H9 (cell line): ENCODE data around the gene CDKAL1. TPM values are rescaled to one million over a fixed set of nuclear protein-coding genes. Genes with fewer than 3 reads are reported as not detected.

ENCODE experiments used
- DNase-seq: peaks from one replicate; pipeline ENCODE4 v3.0.0-alpha.2; 2017
- H2AFZ ChIP-seq: one replicate; pipeline ENCODE4 v1.6.1; 2013; ENCODE audit warnings: mild to moderate bottlenecking, low read length, control low read depth, moderate library complexity
- H2AK5ac ChIP-seq: 2 replicates; pipeline ENCODE4 v1.6.1; 2013; ENCODE audit warnings: low read length, control low read depth, mixed read lengths; ENCODE audit not compliant: insufficient read length
- H2BK120ac ChIP-seq: one replicate; pipeline ENCODE4 v1.6.1; 2013; ENCODE audit warnings: low read depth, mild to moderate bottlenecking, low read length, control low read depth, inconsistent platforms; ENCODE audit not compliant: poor library complexity, severe bottlenecking
- H2BK12ac ChIP-seq: 2 replicates; pipeline ENCODE4 v1.6.1; 2013; ENCODE audit warnings: low read length, control low read depth, mixed read lengths, low read depth; ENCODE audit not compliant: insufficient read length
- H2BK15ac ChIP-seq: 2 replicates; pipeline ENCODE4 v1.6.1; 2013; ENCODE audit warnings: low read depth, low read length, control low read depth
- H2BK20ac ChIP-seq: one replicate; pipeline ENCODE4 v1.6.1; 2013; ENCODE audit warnings: low read depth, mild to moderate bottlenecking, low read length, control low read depth, inconsistent platforms; ENCODE audit not compliant: poor library complexity, severe bottlenecking
- H2BK5ac ChIP-seq: 2 replicates; pipeline ENCODE4 v1.6.1; 2013; ENCODE audit warnings: low read length, control low read depth, mixed read lengths; ENCODE audit not compliant: insufficient read length
- H3K14ac ChIP-seq: 2 replicates; pipeline ENCODE4 v1.6.1; 2013; ENCODE audit warnings: low read length, control low read depth; ENCODE audit not compliant: insufficient read depth
- H3K18ac ChIP-seq: 2 replicates; pipeline ENCODE4 v1.6.1; 2013; ENCODE audit warnings: low read depth, mild to moderate bottlenecking, mixed read lengths, low read length, control low read depth; ENCODE audit not compliant: insufficient read length
- H3K23ac ChIP-seq: 2 replicates; pipeline ENCODE4 v1.6.1; 2013; ENCODE audit warnings: low read length, control low read depth, mixed read lengths, low read depth; ENCODE audit not compliant: insufficient read length
- H3K23me2 ChIP-seq: 2 replicates; pipeline ENCODE4 v1.6.1; 2013; ENCODE audit warnings: low read depth, mild to moderate bottlenecking, mixed read lengths, low read length, control low read depth; ENCODE audit not compliant: insufficient read length, poor library complexity, severe bottlenecking
- H3K27ac ChIP-seq: 2 replicates; pipeline ENCODE4 v1.5.1; 2013; ENCODE audit warnings: low read length, control low read depth, mixed read lengths, low read depth; ENCODE audit not compliant: insufficient read length
- H3K27me3 ChIP-seq: 2 replicates; pipeline ENCODE4 v1.6.1; 2013; ENCODE audit warnings: low read length, control low read depth, inconsistent platforms; ENCODE audit not compliant: insufficient read depth
- H3K4ac ChIP-seq: 2 replicates; pipeline ENCODE4 v1.6.1; 2013; ENCODE audit warnings: low read depth, mild to moderate bottlenecking, control low read depth, inconsistent platforms, low read length, moderate library complexity
- H3K4me1 ChIP-seq: 2 replicates; pipeline ENCODE4 v1.6.1; 2013; ENCODE audit warnings: low read length, control low read depth, inconsistent platforms; ENCODE audit not compliant: insufficient read depth
- H3K4me2 ChIP-seq: 2 replicates; pipeline ENCODE4 v1.6.1; 2013; ENCODE audit warnings: low read length, control low read depth, mixed read lengths; ENCODE audit not compliant: insufficient read length, insufficient read depth
- H3K56ac ChIP-seq: 2 replicates; pipeline ENCODE4 v1.6.1; 2013; ENCODE audit warnings: low read depth, mild to moderate bottlenecking, mixed read lengths, low read length, control low read depth; ENCODE audit not compliant: insufficient read length
- H3K79me1 ChIP-seq: 2 replicates; pipeline ENCODE4 v1.6.1; 2013; ENCODE audit warnings: low read depth, mild to moderate bottlenecking, moderate library complexity, low read length, control low read depth, inconsistent platforms; ENCODE audit not compliant: insufficient read depth, poor library complexity, severe bottlenecking
- H3K79me2 ChIP-seq: 2 replicates; pipeline ENCODE4 v1.6.1; 2013; ENCODE audit warnings: low read length, control low read depth, inconsistent platforms; ENCODE audit not compliant: insufficient read depth
- H3K9ac ChIP-seq: 2 replicates; pipeline ENCODE4 v1.6.1; 2013; ENCODE audit warnings: low read length, control low read depth, mixed read lengths; ENCODE audit not compliant: insufficient read length; ENCODE audit errors: extremely low read depth
- H3K9me3 ChIP-seq: one replicate; pipeline ENCODE4 v1.6.1; 2013; ENCODE audit warnings: low read depth, low read length, inconsistent platforms; ENCODE audit not compliant: control insufficient read depth
- H3T11ph ChIP-seq: one replicate; pipeline ENCODE4 v1.6.1; 2013; ENCODE audit warnings: mild to moderate bottlenecking, low read length, control low read depth, inconsistent platforms
- H4K20me1 ChIP-seq: one replicate; pipeline ENCODE4 v1.6.1; 2013; ENCODE audit not compliant: control insufficient read depth, insufficient read length, insufficient read depth
- H4K5ac ChIP-seq: 2 replicates; pipeline ENCODE4 v1.6.1; 2013; ENCODE audit warnings: low read depth, mild to moderate bottlenecking, mixed read lengths, low read length, control low read depth; ENCODE audit not compliant: insufficient read length
- H4K8ac ChIP-seq: replicated peaks from 2 replicates; pipeline ENCODE4 v1.6.1; 2013; ENCODE audit warnings: low read length, control low read depth, mixed read lengths, low read depth; ENCODE audit not compliant: insufficient read length
- H4K91ac ChIP-seq: 2 replicates; pipeline ENCODE4 v1.6.1; 2013; ENCODE audit warnings: low read depth, mild to moderate bottlenecking, moderate library complexity, mixed read lengths, low read length, control low read depth; ENCODE audit not compliant: insufficient read length
- H3K27ac Mint-ChIP-seq, 3 experiments: 2 replicates in 2 of 3; 3 replicates in 1 of 3; pipeline ENCODE4 v1.8.0; 2020 to 2021; ENCODE audit warnings: mixed read lengths in 3 of 3, mild to moderate bottlenecking in 1 of 3, moderate library complexity in 1 of 3
- H3K27me3 Mint-ChIP-seq: 2 replicates; pipeline ENCODE4 v1.8.0; 2021; ENCODE audit warnings: low read depth, mild to moderate bottlenecking, moderate library complexity, mixed read lengths
- H3K36me3 Mint-ChIP-seq, 3 experiments: 2 replicates in 2 of 3; 3 replicates in 1 of 3; pipeline ENCODE4 v1.8.0; 2020 to 2021; ENCODE audit warnings: low read depth in 3 of 3, mixed read lengths in 3 of 3; ENCODE audit not compliant: insufficient read depth in 1 of 3
- H3K4me1 Mint-ChIP-seq, 2 experiments: 2 replicates each; pipeline ENCODE4 v1.8.0; 2020; ENCODE audit warnings: mixed read lengths in 2 of 2
- H3K4me3 Mint-ChIP-seq, 2 experiments: 2 replicates in 1 of 2; 3 replicates in 1 of 2; pipeline ENCODE4 v1.8.0; 2020 to 2021; ENCODE audit warnings: mild to moderate bottlenecking in 2 of 2, mixed read lengths in 2 of 2, moderate library complexity in 1 of 2
- H3K9me3 Mint-ChIP-seq, 2 experiments: 2 replicates in 1 of 2; 3 replicates in 1 of 2; pipeline ENCODE4 v1.8.0; 2020; ENCODE audit warnings: mild to moderate bottlenecking in 2 of 2, mixed read lengths in 2 of 2, moderate library complexity in 1 of 2
- WGBS: extraction: QIAGEN DNeasy Blood & Tissue Kit; methylation state at CpG from one replicate; pipeline ENCODE4 v1.1.7; 2013; ENCODE audit warnings: missing lambda C conversion rate, low lambda C conversion rate, mixed read lengths; ENCODE audit not compliant: insufficient read length; ENCODE audit errors: extremely low coverage; 5-methylcytosine and 5-hydroxymethylcytosine counted together
- total RNA-seq: library from RNA; stranded (reverse); gene quantifications from 2 replicates; pipeline ENCODE4 v1.2.1, GENCODE V29; 2021
- TF ChIP-seq, protein P1 (sequence below): fragments of 200-600 bp; sonication (generic); conservative IDR thresholded peaks from 3 replicates; pipeline ENCODE4 v1.8.0; 2021; ENCODE audit warnings: antibody characterized with exemption, mild to moderate bottlenecking

The CDKAL1 gene
- total RNA-seq, 1 experiment from 2014 or later: 23.0 TPM

DNA sequence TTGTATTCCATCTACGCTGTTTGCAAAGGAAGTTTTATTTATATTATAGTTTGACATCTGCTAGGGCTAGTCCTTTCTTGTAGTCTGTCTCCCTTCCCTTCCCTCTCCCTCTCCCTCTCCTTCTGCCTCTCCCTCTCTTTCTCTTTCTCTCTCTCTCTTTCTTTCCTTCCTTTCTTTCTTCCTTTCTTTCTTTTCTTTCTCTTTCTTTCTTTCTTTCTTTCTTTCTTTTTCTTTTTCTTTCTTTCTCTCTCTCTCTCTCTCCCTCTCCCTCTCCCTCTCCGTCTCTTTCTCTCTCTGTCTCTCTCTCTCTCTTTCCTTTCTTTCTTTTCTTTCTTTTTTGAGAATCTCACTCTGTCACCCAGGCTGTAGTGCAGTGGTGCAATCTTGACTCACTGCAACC lies 137.8 kb downstream of the CDKAL1 start:
- Histone ChIP-seq H2AFZ (no peak overlapping the region), H3K18ac (no peak overlapping the region), H2BK20ac (no peak overlapping the region), H3K27me3 (no peaks in the 10 kb centered on the region), H3K23ac (no peak overlapping the region), H2BK15ac (no peak overlapping the region), H4K8ac (no peak overlapping the region), H3K9ac (no peak overlapping the region), H3K4me1 (no peaks in the 10 kb centered on the region; the same call in 1 of the 2 replicates), H3K4ac (no peak overlapping the region), H2BK5ac (no peak overlapping the region), H3K79me2 (no peaks in the 10 kb centered on the region), H2BK12ac (no peak overlapping the region), H3K4me2 (no peak overlapping the region), H2BK120ac (no peak overlapping the region), H3K9me3 (no peaks in the 10 kb centered on the region), H4K5ac (no peak overlapping the region), H3K79me1 (no peaks in the 10 kb centered on the region), H3K23me2 (no peaks in the 10 kb centered on the region), H2AK5ac (no peak overlapping the region), H4K91ac (no peak overlapping the region), H3T11ph (no peak overlapping the region), H3K27ac (no peak overlapping the region), H4K20me1 (no peaks in the 10 kb centered on the region), H3K56ac (no peak overlapping the region), H3K14ac (no peak overlapping the region)
- no peak overlapping the region for H3K4me3 Mint-ChIP-seq
- no CpG with 5 or more reads among the region's 2 CpGs for WGBS
- no peaks in the 10 kb centered on the region; a peak in 1 of 5 replicates for H3K9me3 Mint-ChIP-seq
- peak overlapping the region in 2 of 3 experiments; percentile 71 to 74; a peak in 3 of 7 replicates for H3K27ac Mint-ChIP-seq
- TF ChIP-seq, protein P1, sequence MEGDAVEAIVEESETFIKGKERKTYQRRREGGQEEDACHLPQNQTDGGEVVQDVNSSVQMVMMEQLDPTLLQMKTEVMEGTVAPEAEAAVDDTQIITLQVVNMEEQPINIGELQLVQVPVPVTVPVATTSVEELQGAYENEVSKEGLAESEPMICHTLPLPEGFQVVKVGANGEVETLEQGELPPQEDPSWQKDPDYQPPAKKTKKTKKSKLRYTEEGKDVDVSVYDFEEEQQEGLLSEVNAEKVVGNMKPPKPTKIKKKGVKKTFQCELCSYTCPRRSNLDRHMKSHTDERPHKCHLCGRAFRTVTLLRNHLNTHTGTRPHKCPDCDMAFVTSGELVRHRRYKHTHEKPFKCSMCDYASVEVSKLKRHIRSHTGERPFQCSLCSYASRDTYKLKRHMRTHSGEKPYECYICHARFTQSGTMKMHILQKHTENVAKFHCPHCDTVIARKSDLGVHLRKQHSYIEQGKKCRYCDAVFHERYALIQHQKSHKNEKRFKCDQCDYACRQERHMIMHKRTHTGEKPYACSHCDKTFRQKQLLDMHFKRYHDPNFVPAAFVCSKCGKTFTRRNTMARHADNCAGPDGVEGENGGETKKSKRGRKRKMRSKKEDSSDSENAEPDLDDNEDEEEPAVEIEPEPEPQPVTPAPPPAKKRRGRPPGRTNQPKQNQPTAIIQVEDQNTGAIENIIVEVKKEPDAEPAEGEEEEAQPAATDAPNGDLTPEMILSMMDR: no peak
- no peaks in the 10 kb centered on the region for H3K27me3 Mint-ChIP-seq
- H3K4me1 Mint-ChIP-seq: peaks cover 10 to 14% of the 10 kb centered on the region in 2 experiments
- no peak for DNase-seq
- H3K36me3 Mint-ChIP-seq: peaks cover 0 to 5% (median 0%) of the 10 kb centered on the region in 3 experiments; a peak in 1 of 7 replicates
